Stimulated activated CD4-positive, alpha-beta T cell treated with anti-CD3 and anti-CD28 coated beads, TNF-alpha, amount 100 ng/mL, for 48 hours (primary cell): ENCODE measurements around the gene TMEM98.
"Not testable (repeated sequence)": the region's sequence is repeated elsewhere in the genome, so short reads cannot be mapped to it uniquely, and the experiment has no call there.

Source experiments
- DNase-seq, 3 donors: peaks; one replicate each; pipeline ENCODE4 v3.0.0-alpha.2; 2020; ENCODE audit warnings: low read depth in 3 of 3

TMEM98 gene

DNA sequence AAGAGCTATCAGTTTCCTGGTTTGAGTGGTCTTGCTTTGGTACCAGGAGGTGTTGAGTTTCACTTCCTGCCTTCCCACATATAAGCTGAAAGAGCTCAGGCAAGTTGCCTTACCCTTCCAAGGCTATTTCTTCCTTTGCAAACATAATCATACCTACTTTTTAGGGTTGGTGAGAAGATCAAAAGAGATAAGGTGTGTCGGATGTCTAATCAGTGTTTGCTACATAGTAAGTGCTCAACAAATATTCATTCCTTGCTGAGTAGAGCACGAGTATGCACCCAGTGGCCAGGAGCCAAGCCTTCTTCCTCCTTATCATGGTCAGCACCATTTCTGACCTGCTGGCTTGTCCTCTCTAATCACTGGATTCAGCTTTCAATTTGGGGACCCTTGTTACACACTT, 12.7 kb upstream of the TMEM98 start:
- DNase-seq: no peak

DNA sequence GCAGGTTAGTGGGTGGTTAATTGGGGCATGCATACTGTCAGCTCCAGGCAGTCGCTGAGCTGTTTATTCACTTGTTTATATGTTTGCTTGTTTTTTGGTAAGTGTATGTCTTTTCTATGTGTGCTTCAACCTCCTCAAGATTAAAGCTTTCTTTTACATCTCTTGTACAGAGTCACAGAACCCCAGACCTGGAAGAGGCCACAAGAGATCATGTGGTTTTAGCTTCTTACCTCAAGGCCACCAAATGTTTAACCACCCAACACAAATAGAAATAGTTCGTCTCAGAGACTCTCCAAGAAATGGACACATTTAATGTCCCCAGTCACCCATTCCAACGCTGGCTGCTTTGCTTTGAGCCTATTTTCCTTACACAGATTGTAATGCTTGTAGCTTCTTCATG, 11.8 kb upstream of the TMEM98 start:
- no peak for DNase-seq

DNA sequence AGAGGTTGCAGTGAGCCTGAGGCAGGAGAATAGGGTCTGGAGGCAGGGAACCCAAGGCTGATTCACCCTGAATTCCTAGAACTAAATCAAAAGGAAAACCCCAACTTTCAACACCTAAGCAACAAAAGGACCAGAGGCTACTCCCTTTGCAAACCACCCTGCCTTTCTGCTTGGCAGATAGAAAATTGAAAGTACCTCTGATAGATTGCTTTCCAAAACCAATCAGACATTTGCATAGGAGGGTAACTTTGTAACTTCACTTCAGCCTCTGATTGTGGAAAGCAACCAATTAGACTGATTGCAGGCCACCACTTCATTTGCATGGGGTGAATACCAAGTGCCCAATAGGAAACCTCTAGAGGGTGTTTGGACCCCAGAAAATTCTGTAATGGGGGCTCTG, 10.9 kb upstream of the TMEM98 start:
- DNase-seq: no peak

DNA sequence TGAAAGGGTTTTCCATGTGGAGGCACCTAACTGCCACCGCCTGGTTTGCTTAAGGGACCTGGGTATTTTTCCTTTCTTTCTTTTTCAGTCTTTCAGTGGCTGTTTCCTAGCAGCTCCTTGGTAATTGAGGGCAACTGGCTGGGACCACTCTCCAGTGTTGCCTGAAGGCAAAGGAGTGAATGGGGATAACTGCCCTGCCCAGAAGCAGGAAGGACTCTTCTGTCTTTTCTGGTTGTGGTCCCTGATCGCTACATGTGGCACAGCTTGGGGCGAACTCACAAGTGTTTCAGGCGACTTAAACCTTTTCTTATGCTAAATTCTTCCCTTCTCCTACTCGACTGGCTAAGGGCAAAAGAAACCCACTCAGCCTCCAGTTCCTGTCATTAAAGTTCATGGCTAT, 10.1 kb upstream of the TMEM98 start:
- no peak for DNase-seq

DNA sequence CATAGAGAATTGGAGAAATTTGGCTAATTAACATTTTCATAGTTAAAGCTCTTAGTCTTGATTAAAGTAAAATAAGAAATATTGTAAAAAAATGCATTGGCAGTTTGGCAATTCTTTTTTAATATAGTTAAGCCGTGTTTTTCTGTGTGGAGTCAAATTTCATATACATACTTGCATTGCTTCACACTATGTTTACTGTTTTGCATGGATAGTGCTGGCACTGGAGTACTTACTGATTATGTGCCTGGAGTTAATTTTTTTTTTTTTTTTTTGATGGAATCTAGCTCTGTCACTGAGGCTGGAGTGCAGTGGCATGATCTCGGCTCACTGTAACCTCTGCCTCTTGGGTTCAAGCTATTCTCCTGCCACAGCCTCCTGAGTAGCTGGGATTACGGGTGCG, 8.1 kb upstream of the TMEM98 start:
- not testable (repeated sequence) for DNase-seq

DNA sequence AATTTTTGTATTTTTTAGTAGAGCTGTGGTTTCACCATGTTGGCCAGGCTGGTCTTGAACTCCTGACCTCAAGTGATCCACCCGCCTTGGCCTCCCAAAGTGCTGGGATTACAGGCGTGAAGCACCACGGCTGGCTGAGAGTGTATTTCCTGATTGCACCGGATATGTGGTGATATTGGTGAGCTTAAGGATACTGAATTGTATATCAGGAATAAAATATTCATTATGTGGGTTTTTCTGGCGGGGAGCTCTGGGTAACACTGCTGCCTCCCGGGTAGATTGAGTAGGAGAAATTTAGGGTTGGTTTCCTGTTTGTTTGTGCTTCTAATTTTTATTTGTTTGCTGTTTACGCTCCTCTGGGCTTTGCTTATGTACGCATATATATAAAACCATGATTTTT, 7.7 kb upstream of the TMEM98 start:
- DNase-seq: no peak

DNA sequence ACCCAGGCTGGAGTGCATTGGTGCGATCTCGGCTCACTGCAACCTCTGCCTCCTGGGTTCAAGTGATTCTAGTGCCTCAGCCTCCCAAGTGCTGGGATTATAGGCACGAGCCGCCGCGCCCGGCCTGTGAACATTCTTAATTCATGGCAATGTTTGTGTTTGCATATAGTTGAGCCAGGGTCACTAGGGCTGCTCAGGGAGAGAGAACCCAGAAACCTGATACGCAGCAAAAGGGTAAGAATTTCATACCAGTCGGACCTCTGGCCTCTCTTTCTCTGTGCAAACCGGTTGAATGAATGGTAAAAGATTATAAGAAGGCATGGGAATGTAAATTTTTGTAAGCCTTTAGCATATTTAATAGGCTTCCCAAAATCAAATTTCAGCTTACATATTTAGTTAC, 6.9 kb upstream of the TMEM98 start:
- no peak for DNase-seq

DNA sequence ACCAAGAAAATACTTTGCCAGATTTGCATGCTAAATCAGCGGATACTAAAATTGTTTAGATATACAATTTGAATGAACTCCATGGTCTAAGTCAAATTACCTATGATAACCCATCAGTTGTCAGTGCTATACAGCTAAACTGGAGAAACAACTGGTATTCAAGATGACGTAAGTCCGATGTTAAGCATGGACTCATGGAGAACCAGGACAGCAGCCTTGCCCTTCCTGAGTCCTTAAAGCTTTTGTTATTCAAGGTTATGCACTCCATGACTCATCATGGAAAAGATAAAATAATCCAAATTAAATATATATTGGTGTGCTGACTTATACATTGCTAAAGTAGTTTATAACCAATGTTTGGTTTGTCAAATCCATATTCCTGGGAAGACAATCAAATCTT, 4.0 kb upstream of the TMEM98 start:
- DNase-seq: not testable (repeated sequence)

DNA sequence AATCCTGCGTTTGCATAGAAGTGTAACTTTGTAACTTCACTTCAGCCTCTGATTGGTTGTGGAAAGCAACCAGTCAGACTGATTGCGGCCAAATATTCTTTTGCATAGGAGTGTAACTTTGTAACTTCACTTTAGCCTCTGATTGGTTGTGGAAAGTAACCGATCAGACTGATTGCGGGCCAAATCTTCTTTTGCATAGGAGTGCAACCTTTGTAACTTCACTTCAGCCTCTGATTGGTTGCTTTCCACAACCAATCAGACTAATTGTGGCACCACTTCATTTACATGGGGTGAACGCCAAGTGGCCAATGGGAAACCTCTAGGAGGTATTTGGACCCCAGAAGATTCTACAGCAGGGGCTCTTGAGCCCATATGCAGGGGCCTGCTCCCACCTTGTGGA, 1.8 kb upstream of the TMEM98 start:
- no peak for DNase-seq

DNA sequence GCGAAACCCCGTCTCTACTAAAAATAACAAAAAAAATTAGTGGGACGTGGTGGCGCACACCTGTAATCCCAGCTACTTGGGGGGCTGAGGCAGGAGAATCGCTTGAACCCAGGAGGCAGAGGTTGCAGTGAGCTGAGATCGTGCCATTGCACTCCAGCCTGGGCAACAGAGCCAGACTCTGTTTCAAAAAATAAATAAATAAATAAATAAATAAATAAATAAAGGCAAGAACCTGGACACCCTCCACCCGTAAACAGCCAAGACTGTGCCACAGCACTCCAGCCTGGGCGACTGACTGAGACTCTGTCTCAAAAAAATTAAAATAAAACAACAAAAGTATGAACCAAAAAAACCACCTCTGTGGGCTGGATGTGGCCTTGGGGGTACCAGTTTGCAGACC, 1.2 kb upstream of the TMEM98 start:
- not testable (repeated sequence) for DNase-seq

DNA sequence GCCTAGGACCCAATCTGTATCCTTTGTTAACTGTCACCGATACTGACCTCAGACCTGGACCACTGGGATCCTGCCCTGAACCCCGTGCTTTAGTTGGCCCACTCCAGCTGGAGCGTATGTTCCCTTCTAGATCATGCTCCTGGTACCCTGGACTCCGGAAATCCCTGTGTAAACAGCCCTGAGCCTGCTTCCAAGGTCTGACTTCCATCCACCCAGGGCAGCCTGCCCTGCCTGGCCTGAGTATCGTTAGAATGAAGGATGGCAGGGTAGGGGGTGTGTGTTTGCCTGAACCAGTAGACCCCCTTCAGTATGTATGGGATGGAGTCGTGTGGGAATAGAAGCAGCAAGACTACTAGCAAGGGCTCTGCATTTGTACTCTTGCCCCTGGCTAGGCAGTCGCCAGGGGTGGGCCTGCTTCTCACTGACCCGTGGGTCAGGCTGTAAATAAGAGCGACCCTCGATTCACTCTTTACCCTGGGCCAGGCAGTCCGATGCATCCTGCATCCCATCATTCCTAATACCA, 691 bp upstream of the TMEM98 start:
- DNase-seq: no peak

DNA sequence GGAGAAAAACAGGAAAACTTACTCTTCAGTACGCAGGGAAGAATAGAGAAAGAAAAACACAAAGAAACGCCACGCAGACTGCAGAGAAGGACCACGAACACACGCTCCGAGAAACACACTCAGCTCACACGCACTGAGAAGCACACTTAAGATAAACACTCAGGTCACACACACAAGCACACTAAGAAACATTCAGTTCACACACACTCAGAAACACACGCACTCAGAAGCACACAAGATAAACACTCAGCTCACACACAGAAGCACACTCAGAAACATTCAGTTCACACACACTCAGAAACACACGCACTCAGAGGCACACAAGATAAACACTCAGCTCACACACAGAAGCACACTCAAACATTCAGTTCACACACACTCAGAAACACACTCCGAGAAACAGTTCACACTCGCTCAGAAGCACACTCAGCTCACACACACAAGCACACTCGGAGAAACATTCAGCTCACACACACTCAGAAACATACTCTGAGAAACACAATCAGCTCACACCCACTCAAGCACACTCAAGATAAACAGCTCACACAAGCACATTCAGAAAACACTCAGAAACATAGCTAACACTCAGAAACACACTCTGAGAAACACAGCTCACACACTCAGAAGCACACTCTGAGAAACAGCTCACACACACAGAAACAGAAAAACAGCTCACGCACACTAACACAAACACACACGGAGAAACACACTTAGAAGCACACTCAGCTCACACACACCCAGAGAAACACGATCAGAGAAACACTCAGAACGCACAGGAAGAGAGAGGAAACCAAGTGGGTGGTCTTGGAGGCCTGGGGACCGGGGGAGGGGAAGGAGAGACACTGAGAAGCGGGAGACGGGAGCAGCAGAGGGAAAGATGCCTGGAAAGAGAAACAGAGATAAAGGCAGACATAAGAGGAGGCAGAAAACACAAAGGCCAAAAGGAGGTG, 908 bp downstream of the TMEM98 start:
- DNase-seq: no peak

DNA sequence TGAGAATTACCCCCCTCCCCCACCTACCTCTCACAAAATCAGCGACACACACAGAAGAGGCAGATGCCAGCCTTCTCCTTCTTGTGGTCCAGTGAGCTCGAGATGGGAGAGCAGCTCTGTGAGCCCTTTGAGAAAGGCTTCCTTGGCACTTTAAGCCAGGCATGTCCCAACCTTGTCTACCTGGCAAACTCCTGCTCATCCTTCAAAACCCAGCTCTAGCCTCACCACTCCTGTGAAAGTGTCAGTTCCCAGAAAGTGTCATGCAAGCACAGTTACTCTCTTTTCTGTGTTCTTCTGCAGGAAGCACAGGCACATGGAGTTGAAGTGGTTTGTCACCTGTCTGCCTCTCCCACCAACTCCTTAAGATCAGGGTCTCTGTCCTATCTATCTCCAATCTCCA, 1.6 kb downstream of the TMEM98 start:
- no peak for DNase-seq

DNA sequence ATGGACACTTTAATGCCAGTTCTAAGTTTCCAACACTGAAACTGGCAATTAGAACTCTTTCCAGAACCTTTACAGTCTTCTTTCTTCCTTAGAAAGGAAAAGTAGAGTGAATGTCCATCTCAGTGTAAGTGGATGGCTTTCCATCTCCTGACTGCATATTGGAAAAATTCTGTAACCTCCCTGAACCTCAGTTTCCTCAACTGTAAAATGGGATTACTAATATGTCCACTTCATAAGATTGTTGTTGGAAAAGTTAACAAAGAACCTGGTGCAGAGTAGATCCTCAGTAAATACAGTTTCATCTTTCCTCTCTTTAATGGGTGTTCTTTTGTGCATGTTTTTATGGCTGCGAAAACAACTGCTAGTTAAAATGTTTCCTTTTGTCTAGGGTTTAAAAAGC, 2.6 kb downstream of the TMEM98 start:
- no peak for DNase-seq

DNA sequence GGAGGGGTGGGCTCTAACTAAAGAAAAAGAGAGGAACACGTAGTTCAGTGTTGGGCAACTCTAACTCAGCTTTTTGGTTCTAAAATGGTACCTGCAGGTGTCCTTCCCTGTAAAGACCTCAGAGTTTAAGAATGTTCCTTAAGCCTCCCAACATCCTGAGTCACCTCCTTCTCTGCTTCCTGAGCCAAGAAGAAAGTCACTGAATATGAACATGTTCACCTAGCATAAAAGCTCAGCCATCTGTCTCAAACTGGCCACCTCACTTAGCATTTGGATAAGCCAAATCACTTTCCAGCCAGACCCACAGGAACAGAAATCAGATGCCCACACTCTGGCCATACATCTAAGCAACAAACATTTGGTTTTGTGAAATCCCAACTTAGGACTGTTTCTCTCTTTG, 3.7 kb downstream of the TMEM98 start:
- DNase-seq: no peak

DNA sequence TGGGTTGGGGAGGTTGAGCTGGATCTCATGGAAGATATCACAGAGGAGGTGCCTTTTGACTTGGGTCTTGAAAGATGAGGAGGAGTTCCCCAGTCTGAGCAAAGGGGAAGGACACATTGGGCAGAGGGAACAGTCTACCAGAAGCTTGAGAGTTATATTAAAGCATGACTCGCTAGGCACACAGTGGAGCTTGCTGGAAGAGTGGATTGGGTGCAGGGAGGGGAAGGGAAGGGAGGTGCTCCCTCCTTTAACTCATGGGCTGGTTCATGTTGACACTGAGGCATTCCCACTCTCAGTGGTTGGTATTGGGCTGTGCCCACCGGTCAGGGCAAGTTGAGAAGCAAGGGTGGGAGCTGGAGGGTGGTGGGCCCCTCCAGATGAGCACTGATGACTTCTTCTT, 5.9 kb downstream of the TMEM98 start:
- DNase-seq: no peak

DNA sequence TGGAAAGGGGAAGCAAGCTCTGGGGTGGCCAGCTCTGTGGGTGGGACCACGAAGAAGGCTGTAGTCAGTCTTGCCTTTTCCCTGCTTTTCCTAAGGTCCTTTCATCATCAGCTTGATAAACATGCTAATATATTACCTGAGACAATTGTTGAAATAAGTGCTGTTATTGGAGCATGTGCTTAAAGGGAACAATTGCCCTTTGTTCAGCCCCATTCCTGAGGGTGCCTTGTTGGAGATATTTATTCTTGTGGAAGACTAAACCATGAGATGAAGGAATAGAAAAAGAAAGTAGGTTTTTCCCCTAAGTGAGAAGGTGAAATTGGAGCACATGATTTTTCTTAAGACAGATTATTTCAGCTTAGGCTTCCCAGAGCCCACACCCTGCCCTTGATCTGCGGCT, 7.8 kb downstream of the TMEM98 start:
- DNase-seq: no peak

DNA sequence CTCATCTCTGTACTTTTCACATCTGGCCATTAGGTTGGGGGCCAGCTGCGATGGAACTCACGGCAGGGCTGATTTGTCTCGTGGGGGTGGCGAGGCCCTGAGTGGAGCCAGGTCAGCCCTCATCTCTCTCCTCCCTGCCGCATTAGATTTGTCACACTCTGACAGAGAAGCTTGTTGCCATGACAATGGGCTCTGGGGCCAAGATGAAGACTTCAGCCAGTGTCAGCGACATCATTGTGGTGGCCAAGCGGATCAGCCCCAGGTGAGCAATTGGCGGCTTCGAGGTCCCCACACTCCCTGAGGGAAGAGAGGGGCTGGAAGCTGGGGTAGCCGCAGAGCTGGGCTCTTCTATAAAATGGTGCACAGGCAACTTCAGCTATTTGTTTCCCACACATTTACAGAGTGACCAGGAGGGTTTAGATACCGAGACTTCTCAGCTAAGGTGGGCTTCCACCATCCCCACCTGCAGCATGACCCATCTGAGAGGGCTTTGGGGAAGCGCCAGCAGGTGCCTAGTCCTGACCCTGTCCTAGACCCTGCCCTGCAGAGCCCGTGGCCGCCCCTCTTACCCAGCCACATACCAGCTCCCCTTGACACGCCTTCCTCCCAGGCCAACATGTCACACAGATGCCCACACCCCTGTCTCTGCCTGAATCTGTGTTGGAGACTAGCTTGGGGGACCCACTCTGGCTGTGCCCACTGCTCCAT, 8.4 kb downstream of the TMEM98 start:
- no peak for DNase-seq

DNA sequence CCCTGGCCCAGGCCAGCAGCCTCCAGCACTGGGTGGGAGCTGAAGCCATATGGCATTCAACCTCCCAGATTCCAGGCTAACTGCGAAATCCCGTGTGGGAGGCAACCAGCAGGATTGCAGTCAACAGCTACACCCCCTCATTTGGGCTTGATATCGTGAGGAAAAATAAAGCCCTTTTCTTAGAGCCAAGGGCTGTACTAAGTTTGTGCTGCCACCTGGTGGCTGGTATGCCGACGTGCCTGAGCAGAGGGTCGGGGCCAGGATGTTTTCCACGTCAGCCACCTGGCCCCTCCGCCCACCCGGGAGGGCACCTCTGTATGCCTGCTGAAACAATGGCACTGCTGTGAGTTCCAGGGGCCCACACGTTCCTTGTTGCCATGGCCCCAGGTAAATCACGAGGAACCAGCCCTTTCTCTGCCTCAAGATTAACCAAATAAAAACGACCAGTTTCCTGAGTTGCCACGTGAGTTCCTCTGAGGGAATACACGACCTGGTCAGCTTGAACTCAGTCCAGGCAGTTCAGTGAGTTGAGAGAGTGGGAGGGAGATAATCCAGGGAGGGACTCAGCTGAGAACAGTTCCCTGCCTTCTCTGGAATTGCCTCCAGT, 9.0 kb downstream of the TMEM98 start:
- DNase-seq: peak; percentile 38 to 60 (median 40)

DNA sequence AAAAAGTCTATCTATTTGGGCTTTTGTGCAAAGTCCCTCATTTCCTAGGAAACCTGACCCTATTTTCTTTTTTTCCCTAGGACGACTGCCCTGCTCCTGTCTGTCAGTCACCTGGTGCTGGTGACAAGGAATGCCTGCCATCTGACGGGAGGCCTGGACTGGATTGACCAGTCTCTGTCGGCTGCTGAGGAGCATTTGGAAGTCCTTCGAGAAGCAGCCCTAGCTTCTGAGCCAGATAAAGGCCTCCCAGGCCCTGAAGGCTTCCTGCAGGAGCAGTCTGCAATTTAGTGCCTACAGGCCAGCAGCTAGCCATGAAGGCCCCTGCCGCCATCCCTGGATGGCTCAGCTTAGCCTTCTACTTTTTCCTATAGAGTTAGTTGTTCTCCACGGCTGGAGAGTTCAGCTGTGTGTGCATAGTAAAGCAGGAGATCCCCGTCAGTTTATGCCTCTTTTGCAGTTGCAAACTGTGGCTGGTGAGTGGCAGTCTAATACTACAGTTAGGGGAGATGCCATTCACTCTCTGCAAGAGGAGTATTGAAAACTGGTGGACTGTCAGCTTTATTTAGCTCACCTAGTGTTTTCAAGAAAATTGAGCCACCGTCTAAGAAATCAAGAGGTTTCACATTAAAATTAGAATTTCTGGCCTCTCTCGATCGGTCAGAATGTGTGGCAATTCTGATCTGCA, 12.9 kb downstream of the TMEM98 start:
- DNase-seq: no peak

DNA sequence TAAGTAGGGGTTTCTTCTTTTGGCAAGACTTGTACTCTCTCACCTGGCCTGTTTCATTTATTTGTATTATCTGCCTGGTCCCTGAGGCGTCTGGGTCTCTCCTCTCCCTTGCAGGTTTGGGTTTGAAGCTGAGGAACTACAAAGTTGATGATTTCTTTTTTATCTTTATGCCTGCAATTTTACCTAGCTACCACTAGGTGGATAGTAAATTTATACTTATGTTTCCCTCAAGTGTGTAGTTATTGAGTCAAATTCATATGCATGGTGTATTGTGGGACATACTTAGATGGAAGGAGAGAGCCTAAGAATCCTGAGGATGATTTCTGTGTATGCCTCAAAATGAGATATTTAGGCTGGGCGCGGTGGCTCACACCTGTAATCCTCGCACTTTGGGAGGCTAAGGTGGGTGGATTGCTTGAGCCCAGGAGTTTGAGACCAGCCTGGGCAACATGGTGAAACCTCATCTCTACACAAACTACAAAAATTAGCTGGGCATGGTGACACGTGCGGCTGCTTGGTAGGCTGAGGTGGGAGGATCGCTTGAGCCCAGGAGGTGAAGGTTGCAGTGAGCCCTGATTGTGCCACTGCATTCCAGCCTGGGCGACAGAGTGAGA, 13.6 kb downstream of the TMEM98 start:
- DNase-seq: no peak

DNA sequence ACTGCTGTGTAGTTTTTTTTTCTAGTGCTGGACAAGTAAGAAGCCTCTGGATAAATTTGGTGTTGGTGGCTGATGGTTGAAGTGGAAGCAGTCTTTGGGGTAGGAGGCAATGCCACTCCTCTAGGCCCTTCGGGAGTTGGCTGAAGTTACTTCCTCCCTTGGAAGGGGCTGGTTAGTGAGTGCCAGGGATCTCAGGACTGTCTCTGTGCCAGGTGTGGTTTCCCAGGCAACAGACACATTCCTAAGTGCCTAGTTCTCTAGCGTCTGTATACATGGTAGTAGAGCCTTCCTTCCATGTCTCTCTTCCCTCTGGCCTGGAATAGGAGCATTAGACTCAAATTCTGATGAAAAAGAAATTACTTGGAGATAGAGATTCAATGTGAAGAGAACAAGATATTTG, 15.3 kb downstream of the TMEM98 start:
- no peak for DNase-seq
